ENCODE measurements around the gene HOXC11. TPM values are rescaled to one million over a fixed set of nuclear protein-coding genes. Genes with fewer than 3 reads are reported as not detected.

The HOXC11 gene
- total and polyA plus RNA-seq, 10 of the 15 experiments (the other 5 are each of a cell fraction or from before 2014, with no cell fraction given), result not detected

- intact Hi-C loops (cut with micrococcal nuclease; ENCODE audit: unreplicated experiment), result no loop called here
- TF ChIP-seq, protein P1, sequence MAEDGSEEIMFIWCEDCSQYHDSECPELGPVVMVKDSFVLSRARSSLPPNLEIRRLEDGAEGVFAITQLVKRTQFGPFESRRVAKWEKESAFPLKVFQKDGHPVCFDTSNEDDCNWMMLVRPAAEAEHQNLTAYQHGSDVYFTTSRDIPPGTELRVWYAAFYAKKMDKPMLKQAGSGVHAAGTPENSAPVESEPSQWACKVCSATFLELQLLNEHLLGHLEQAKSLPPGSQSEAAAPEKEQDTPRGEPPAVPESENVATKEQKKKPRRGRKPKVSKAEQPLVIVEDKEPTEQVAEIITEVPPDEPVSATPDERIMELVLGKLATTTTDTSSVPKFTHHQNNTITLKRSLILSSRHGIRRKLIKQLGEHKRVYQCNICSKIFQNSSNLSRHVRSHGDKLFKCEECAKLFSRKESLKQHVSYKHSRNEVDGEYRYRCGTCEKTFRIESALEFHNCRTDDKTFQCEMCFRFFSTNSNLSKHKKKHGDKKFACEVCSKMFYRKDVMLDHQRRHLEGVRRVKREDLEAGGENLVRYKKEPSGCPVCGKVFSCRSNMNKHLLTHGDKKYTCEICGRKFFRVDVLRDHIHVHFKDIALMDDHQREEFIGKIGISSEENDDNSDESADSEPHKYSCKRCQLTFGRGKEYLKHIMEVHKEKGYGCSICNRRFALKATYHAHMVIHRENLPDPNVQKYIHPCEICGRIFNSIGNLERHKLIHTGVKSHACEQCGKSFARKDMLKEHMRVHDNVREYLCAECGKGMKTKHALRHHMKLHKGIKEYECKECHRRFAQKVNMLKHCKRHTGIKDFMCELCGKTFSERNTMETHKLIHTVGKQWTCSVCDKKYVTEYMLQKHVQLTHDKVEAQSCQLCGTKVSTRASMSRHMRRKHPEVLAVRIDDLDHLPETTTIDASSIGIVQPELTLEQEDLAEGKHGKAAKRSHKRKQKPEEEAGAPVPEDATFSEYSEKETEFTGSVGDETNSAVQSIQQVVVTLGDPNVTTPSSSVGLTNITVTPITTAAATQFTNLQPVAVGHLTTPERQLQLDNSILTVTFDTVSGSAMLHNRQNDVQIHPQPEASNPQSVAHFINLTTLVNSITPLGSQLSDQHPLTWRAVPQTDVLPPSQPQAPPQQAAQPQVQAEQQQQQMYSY (CRISPR knock-in tag; IDR thresholded peaks at IDR 0.05), result no peak
- TF ChIP-seq SIN3A (IDR thresholded peaks at IDR 0.05; ENCODE audit: low read depth, low read length), result no peak
- no peak for TF ChIP-seq POLR2AphosphoS5 (IDR thresholded peaks at IDR 0.05; ENCODE audit: low read length)
- TF ChIP-seq MEF2B (IDR thresholded peaks at IDR 0.05; ENCODE audit: partially characterized antibody, poor library complexity, severe bottlenecking), result no peak
- no peak for TF ChIP-seq PAX5 (IDR thresholded peaks at IDR 0.05; ENCODE audit: borderline replicate concordance, low read depth, low read length)
- TF ChIP-seq, protein P2, sequence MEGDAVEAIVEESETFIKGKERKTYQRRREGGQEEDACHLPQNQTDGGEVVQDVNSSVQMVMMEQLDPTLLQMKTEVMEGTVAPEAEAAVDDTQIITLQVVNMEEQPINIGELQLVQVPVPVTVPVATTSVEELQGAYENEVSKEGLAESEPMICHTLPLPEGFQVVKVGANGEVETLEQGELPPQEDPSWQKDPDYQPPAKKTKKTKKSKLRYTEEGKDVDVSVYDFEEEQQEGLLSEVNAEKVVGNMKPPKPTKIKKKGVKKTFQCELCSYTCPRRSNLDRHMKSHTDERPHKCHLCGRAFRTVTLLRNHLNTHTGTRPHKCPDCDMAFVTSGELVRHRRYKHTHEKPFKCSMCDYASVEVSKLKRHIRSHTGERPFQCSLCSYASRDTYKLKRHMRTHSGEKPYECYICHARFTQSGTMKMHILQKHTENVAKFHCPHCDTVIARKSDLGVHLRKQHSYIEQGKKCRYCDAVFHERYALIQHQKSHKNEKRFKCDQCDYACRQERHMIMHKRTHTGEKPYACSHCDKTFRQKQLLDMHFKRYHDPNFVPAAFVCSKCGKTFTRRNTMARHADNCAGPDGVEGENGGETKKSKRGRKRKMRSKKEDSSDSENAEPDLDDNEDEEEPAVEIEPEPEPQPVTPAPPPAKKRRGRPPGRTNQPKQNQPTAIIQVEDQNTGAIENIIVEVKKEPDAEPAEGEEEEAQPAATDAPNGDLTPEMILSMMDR (IDR thresholded peaks at IDR 0.05 in 2 of 3, conservative IDR thresholded peaks at IDR 0.05 in 1 of 3; ENCODE audit: control insufficient read depth in 2 of 3, extremely low read depth in 1 of 3, insufficient read depth in 1 of 3, low read depth in 3 of 3, low read length in 3 of 3), result no peak
- no peak for TF ChIP-seq NR2C2 (IDR thresholded peaks at IDR 0.05; ENCODE audit: borderline replicate concordance, control insufficient read depth, insufficient read length, low read depth)
- no peak for TF ChIP-seq DPF2 (IDR thresholded peaks at IDR 0.05)
- TF ChIP-seq TCF12 (IDR thresholded peaks at IDR 0.05; ENCODE audit: low read depth, low read length), result no peak
- TF ChIP-seq ETV6 (conservative IDR thresholded peaks at IDR 0.05 in 1 of 2, IDR thresholded peaks at IDR 0.05 in 1 of 2; ENCODE audit: borderline replicate concordance in 1 of 2, low read depth in 1 of 2), result no peak
- no peak for TF ChIP-seq EGR1 (IDR thresholded peaks at IDR 0.05; ENCODE audit: borderline replicate concordance in 1 of 2, low read depth in 2 of 2, low read length in 2 of 2)
- no peak for TF ChIP-seq CREB1 (IDR thresholded peaks at IDR 0.05; ENCODE audit: low read depth)
- no peak for TF ChIP-seq MXI1 (IDR thresholded peaks at IDR 0.05; ENCODE audit: low read depth, low read length)
- no peak for TF ChIP-seq FOXK2 (IDR thresholded peaks at IDR 0.05)
- no peak for TF ChIP-seq NRF1 (conservative IDR thresholded peaks at IDR 0.05; ENCODE audit: low read depth, low read length)
- no peak for TF ChIP-seq STAT1 (conservative IDR thresholded peaks at IDR 0.05)
- TF ChIP-seq CHD2 (IDR thresholded peaks at IDR 0.05; ENCODE audit: borderline replicate concordance, low read depth, low read length), result no peak
- no peak for TF ChIP-seq MEF2A (IDR thresholded peaks at IDR 0.05; ENCODE audit: insufficient read depth, low read depth, low read length)
- Histone ChIP-seq H3K27ac (ENCODE audit: control insufficient read depth, insufficient read depth) (no peak overlapping the region), H3K4me2 (ENCODE audit: control insufficient read depth, insufficient read depth) (no peak overlapping the region), H4K20me1 (ENCODE audit: control insufficient read depth, insufficient read depth) (no peaks in the 10 kb centered on the region; the same call in 1 of the 2 replicates), H3K4me3 (no peak overlapping the region), H3K79me2 (ENCODE audit: control insufficient read depth, insufficient read depth, low read length) (no peaks in the 10 kb centered on the region), H2AFZ (ENCODE audit: control insufficient read depth, low read depth, low read length) (no peak overlapping the region), H3K27me3 (replicated peaks in 1 of 2; ENCODE audit: control insufficient read depth in 2 of 2, insufficient read depth in 2 of 2, low read length in 1 of 2) (peaks cover 19 to 44% of the 10 kb centered on the region in 2 experiments), H3K9me3 (replicated peaks; ENCODE audit: control insufficient read depth, insufficient read depth, low read length) (no peaks in the 10 kb centered on the region), H3K9ac (ENCODE audit: control insufficient read depth, insufficient read depth, low read length) (no peak overlapping the region), H3K4me1 (ENCODE audit: control insufficient read depth, insufficient read depth, low read length) (no peaks in the 10 kb centered on the region), H3K36me3 (ENCODE audit: control insufficient read depth in 2 of 2, insufficient read depth in 2 of 2, low read length in 1 of 2) (no peaks in the 10 kb centered on the region)
- ChIA-PET CTCF (interaction anchor here (1.1 to 1.2 kb wide), 2 partner anchors 53 to 140 kb away, joined by 3 to 4 read pairs; partner anchors contain the start of gene HOXC10), SMC1A (ENCODE audit: uncharacterized antibody, unreplicated experiment) (interaction anchor here (1.3 kb wide), 1 partner anchor 9 kb away, joined by 3 read pairs; no protein-coding TSS in a partner anchor), POLR2A (no interaction called here), RAD21 (ENCODE audit: unreplicated experiment) (no interaction called here)
- ATAC-seq, result no peak
- DNase-seq (ENCODE audit: low read depth, low spot score), result no peak
- in situ Hi-C loops (cut with MboI), result no loop called here
- no peak for FAIRE-seq
- WGBS (ENCODE audit: insufficient coverage, insufficient replicate concordance, low lambda C conversion rate, missing lambda C conversion rate), result 21% methylated on average over 4 of the region's 4 CpGs
- no TSS peak for BruUV-seq (replicated peaks)
These were observed 40.9 kb upstream of the HOXC11 start for GRCh38 chr12:53931844-53932581.

All from GM12878 (cell line).